ENCODE measurements around the gene ADGRD1.
"Not testable (repeated sequence)": the region's sequence is repeated elsewhere in the genome, so short reads cannot be mapped to it uniquely, and the experiment has no call there.

Gene ADGRD1

DNA sequence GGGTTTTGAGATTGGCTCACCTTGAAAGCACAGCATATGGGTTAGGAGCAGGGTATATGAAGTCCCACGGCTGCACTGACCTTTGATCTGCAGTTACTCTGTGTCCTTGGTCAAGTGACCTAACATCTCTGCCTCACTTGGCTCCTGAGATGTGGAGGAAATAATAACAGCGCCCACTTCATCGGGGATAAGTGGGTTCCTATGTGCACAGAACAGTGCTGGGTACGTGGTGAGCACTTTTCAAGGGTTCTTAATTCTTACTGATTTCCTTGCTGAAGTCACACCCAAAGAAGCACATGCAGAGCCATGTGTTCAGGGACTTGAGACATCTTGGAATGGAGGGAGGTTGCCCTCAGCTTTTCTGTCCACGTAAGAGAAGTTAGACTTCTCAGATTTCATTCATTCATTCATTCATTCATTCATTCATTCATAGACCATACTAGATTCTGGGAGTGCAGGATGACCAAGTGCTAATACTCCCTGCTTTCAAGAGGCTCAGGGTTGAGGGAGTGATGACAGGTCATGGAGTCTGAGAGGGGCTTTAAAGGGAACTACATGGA lies 39.4 kb downstream of the ADGRD1 start:
- no peaks in the 10 kb centered on the region for H3K27me3 ChIP-seq (ENCODE audit: control insufficient read depth in 2 of 2, insufficient read depth in 2 of 2, low read length in 2 of 2)
- H3K27ac ChIP-seq (ENCODE audit: low read depth in 2 of 2, low read length in 2 of 2) = no peak overlapping the region
- no peak overlapping the region for H3K9ac ChIP-seq (ENCODE audit: low read depth in 1 of 2, low read length in 2 of 2)
- no peak overlapping the region for H3K4me3 ChIP-seq (ENCODE audit: low read length in 2 of 2)
- no peaks in the 10 kb centered on the region for H3K9me3 ChIP-seq (ENCODE audit: control insufficient read depth in 2 of 2, low read length in 2 of 2)
- H3K4me1 ChIP-seq (ENCODE audit: control insufficient read depth in 2 of 2, insufficient read depth in 2 of 2, low read length in 2 of 2) = no peaks in the 10 kb centered on the region
- no peaks in the 10 kb centered on the region for H3K36me3 ChIP-seq (ENCODE audit: control insufficient read depth in 2 of 2, insufficient read depth in 2 of 2, low read length in 2 of 2)

DNA sequence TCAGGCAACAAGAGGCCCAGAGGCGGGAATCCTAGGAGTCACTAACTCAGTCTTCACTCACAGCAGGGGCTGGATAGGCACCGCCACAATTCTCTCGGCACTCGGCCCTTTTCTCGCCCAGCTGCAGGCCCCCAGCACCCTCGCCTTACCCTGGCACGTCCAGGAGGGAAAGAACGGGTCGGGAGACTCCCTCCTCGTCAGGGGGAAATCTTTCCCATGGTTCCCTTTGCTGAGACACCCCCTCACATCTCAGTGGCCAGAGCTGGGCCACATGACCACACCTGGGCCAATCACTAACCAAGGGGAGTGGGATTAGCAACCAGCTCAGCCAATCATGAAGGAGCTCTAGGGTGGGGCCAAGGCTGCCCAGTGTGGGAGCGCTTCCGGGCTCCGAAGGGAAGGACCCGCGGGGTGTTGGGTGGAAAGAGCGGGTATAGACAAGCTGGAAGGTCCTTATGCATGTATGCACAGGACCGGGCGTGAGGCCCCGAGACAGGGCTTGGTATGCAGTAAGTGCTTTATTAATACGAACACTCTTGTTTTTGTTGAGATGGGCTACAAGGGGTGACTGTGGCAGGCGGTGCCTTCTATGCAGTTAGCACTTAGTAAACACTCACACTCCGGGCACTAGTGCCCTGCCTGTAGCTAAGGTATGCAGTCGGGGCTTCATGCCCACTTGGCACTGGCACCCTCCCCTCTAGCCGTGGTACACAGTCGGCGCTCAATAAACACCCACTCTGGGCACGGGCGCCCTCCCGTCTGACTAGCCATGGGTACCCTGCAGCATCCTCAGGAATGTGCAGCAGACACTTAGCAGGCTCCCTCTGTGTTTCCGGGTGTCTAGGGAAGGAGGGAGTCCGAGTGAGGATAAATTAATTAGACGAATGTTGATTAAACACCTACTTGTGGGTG lies 40.3 kb downstream of the ADGRD1 start:
- no peak overlapping the region for H3K9ac ChIP-seq (ENCODE audit: low read depth in 1 of 2, low read length in 2 of 2)
- no peaks in the 10 kb centered on the region for H3K36me3 ChIP-seq (ENCODE audit: control insufficient read depth in 2 of 2, insufficient read depth in 2 of 2, low read length in 2 of 2)
- no peaks in the 10 kb centered on the region for H3K9me3 ChIP-seq (ENCODE audit: control insufficient read depth in 2 of 2, low read length in 2 of 2)
- H3K4me3 ChIP-seq (ENCODE audit: low read length in 2 of 2) = no peak overlapping the region
- H3K27ac ChIP-seq (ENCODE audit: low read depth in 2 of 2, low read length in 2 of 2) = no peak overlapping the region
- H3K27me3 ChIP-seq (ENCODE audit: control insufficient read depth in 2 of 2, insufficient read depth in 2 of 2, low read length in 2 of 2) = no peaks in the 10 kb centered on the region
- H3K4me1 ChIP-seq (ENCODE audit: control insufficient read depth in 2 of 2, insufficient read depth in 2 of 2, low read length in 2 of 2) = no peaks in the 10 kb centered on the region

DNA sequence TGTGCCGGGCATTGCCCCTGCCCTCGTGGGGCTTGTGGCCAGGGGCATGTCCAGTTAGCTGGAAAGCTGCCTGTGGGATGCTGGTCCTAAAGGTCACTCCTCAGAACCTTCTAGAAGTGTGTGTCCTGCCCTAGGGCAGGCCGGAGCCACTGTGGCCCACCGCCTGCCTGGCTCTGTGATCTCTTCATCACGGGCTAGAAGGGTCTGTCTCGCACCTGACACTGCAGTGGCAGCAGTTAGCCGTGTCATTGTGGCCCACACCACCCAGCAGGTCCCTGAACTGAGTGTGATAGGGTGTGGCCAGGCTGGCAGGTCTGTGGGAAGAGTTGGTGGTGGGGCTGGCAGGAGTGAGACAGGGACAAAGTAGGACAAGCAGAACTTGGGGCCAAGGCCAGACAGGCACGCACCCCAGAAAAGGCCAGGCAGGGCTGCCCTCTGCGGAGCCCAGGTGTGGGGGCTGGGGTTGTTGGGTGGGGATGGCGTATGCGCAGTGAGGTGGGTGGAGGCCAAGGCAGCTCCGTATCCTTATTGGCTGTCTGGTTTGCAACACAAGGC lies 41.2 kb downstream of the ADGRD1 start:
- no peak overlapping the region for H3K4me3 ChIP-seq (ENCODE audit: low read length in 2 of 2)
- H3K36me3 ChIP-seq (ENCODE audit: control insufficient read depth in 2 of 2, insufficient read depth in 2 of 2, low read length in 2 of 2) = no peaks in the 10 kb centered on the region
- H3K9ac ChIP-seq (ENCODE audit: low read depth in 1 of 2, low read length in 2 of 2) = no peak overlapping the region
- no peaks in the 10 kb centered on the region for H3K27me3 ChIP-seq (ENCODE audit: control insufficient read depth in 2 of 2, insufficient read depth in 2 of 2, low read length in 2 of 2)
- no peaks in the 10 kb centered on the region for H3K9me3 ChIP-seq (ENCODE audit: control insufficient read depth in 2 of 2, low read length in 2 of 2)
- H3K4me1 ChIP-seq (ENCODE audit: control insufficient read depth in 2 of 2, insufficient read depth in 2 of 2, low read length in 2 of 2) = no peaks in the 10 kb centered on the region
- no peak overlapping the region for H3K27ac ChIP-seq (ENCODE audit: low read depth in 2 of 2, low read length in 2 of 2)

DNA sequence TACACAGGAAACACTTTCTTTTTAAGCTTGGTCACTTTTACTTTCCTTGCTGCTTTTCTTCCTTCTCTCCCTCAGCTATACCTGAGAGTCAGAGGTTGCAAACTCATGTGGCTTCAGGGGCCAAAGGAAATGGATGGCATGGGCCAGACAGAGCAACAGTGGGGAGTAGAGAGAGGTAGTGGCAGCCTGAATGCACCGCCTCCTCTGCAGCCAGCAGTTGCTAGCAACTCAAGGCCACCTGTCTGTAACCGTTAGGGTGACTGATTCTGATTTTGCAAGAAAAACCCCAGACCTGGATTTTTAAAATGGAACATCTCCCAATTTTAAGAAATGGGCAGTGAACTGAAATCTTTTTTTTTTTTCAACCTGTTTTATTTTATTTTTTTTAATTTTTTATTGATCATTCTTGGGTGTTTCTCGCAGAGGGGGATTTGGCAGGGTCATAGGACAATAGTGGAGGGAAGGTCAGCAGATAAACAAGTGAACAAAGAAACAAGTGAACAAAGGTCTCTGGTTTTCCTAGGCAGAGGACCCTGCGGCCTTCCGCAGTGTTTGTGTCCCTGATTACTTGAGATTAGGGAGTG lies 41.8 kb downstream of the ADGRD1 start:
- not testable (repeated sequence) for H3K9me3 ChIP-seq (ENCODE audit: control insufficient read depth in 2 of 2, low read length in 2 of 2); H3K27me3 ChIP-seq (ENCODE audit: control insufficient read depth in 2 of 2, insufficient read depth in 2 of 2, low read length in 2 of 2); H3K9ac ChIP-seq (ENCODE audit: low read depth in 1 of 2, low read length in 2 of 2); H3K36me3 ChIP-seq (ENCODE audit: control insufficient read depth in 2 of 2, insufficient read depth in 2 of 2, low read length in 2 of 2); H3K4me1 ChIP-seq (ENCODE audit: control insufficient read depth in 2 of 2, insufficient read depth in 2 of 2, low read length in 2 of 2); H3K4me3 ChIP-seq (ENCODE audit: low read length in 2 of 2); H3K27ac ChIP-seq (ENCODE audit: low read depth in 2 of 2, low read length in 2 of 2)

DNA sequence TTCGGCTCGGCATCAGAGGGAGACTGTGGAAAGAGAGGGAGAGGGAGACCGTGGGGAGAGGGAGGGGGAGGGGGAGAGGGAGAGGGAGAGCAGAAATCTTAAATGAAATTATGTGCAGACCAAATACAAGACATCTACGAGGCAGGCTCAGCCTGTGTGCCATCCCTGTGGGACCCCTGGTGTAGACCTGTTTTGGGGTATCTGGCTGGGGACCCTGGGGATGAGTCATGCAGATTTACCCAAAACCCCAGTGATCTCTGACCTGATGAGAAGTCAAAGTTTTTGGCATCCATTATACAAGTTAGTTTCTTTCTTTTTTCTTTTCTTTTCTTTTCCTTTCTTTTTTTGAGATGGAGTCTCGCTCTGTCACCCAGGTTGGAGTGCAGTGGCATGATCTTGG lies 44.4 kb downstream of the ADGRD1 start:
- Histone ChIP-seq H3K4me3 (ENCODE audit: low read length in 2 of 2) (no peak overlapping the region), H3K27me3 (ENCODE audit: control insufficient read depth in 2 of 2, insufficient read depth in 2 of 2, low read length in 2 of 2) (no peaks in the 10 kb centered on the region), H3K27ac (ENCODE audit: low read depth in 2 of 2, low read length in 2 of 2) (no peak overlapping the region)

DNA sequence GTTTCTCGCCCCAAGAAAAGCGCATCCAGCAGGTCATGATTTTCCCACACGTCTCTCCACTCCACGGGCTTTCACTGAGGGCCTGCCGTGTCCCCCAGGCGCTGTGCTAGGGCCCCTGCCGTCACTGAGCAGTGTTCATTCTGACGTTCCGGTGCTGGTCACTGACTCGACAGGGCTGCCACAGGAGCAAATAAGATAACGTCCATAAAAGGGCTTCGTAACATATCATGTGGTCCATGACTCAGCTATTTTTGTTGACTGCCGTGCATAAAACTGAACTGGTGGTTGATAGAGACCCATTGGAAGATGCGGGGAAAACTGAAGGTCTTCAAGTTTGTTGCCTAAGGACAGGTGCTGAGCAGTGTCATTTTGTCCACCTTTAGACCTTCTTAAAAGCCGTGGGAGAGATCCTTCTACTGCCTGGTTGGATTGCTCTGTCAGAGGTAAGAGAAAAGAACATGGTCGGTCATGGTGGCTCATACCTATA lies 46.3 kb downstream of the ADGRD1 start:
- Histone ChIP-seq H3K36me3 (ENCODE audit: control insufficient read depth in 2 of 2, insufficient read depth in 2 of 2, low read length in 2 of 2) (no peaks in the 10 kb centered on the region), H3K9ac (ENCODE audit: low read depth in 1 of 2, low read length in 2 of 2) (no peak overlapping the region), H3K4me1 (ENCODE audit: control insufficient read depth in 2 of 2, insufficient read depth in 2 of 2, low read length in 2 of 2) (no peaks in the 10 kb centered on the region), H3K4me3 (ENCODE audit: low read length in 2 of 2) (no peak overlapping the region), H3K27me3 (ENCODE audit: control insufficient read depth in 2 of 2, insufficient read depth in 2 of 2, low read length in 2 of 2) (no peaks in the 10 kb centered on the region), H3K9me3 (ENCODE audit: control insufficient read depth in 2 of 2, low read length in 2 of 2) (no peaks in the 10 kb centered on the region), H3K27ac (ENCODE audit: low read depth in 2 of 2, low read length in 2 of 2) (no peak overlapping the region)

More for the DNA sequence above, 44.4 kb downstream of the ADGRD1 start:
- no peaks in the 10 kb centered on the region for H3K4me1 ChIP-seq (ENCODE audit: control insufficient read depth in 2 of 2, insufficient read depth in 2 of 2, low read length in 2 of 2)
- H3K9me3 ChIP-seq (ENCODE audit: control insufficient read depth in 2 of 2, low read length in 2 of 2) = no peaks in the 10 kb centered on the region
- no peaks in the 10 kb centered on the region for H3K36me3 ChIP-seq (ENCODE audit: control insufficient read depth in 2 of 2, insufficient read depth in 2 of 2, low read length in 2 of 2)
- no peak overlapping the region for H3K9ac ChIP-seq (ENCODE audit: low read depth in 1 of 2, low read length in 2 of 2)

DNA sequence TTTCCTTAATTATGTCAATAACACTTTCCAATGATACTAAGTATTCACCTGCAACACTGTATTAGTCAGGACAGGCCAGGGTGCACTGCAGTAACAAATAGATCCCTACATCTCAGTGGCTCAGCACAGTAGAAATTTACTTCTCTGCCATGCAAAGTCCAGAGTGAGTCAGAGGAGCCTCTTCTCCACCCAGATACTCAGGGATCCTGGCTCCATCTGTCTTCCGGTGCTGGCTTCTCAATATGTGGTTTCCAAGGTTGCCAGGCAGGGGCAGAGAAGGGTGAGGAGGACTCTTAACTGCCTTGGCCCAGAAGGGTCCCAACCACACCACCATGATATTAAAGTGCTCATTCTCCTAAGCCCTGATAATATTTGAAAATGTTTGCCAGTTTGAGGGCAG lies 47.8 kb downstream of the ADGRD1 start:
- Histone ChIP-seq H3K27me3 (ENCODE audit: control insufficient read depth in 2 of 2, insufficient read depth in 2 of 2, low read length in 2 of 2) (no peaks in the 10 kb centered on the region), H3K4me1 (ENCODE audit: control insufficient read depth in 2 of 2, insufficient read depth in 2 of 2, low read length in 2 of 2) (no peaks in the 10 kb centered on the region), H3K9me3 (ENCODE audit: control insufficient read depth in 2 of 2, low read length in 2 of 2) (no peaks in the 10 kb centered on the region), H3K36me3 (ENCODE audit: control insufficient read depth in 2 of 2, insufficient read depth in 2 of 2, low read length in 2 of 2) (no peaks in the 10 kb centered on the region), H3K4me3 (ENCODE audit: low read length in 2 of 2) (no peak overlapping the region), H3K27ac (ENCODE audit: low read depth in 2 of 2, low read length in 2 of 2) (no peak overlapping the region), H3K9ac (ENCODE audit: low read depth in 1 of 2, low read length in 2 of 2) (no peak overlapping the region)

DNA sequence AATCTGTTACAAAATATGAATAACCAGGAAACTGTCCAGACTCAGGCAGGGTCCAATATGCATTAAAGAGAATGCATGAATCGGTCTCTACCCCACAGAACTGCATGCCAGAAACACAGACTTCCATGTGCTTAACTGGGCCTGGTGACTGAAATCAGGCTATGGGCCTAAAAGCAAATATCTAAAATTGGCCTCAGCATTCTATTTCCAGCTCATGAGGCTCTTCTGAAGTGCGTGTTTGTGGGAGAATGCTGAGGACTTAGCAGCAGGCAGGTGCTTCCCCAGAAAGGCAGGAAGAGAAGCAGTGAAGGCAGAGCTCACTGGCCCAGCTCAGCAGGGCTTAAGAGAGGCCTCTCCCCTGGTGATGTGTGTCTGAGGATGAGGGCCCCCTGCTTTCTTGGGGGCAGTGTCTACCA lies 48.5 kb downstream of the ADGRD1 start:
- H3K9ac ChIP-seq (ENCODE audit: low read depth in 1 of 2, low read length in 2 of 2) = no peak overlapping the region
- H3K4me3 ChIP-seq (ENCODE audit: low read length in 2 of 2) = no peak overlapping the region
- H3K36me3 ChIP-seq (ENCODE audit: control insufficient read depth in 2 of 2, insufficient read depth in 2 of 2, low read length in 2 of 2) = no peaks in the 10 kb centered on the region
- no peak overlapping the region for H3K27ac ChIP-seq (ENCODE audit: low read depth in 2 of 2, low read length in 2 of 2)
- H3K27me3 ChIP-seq (ENCODE audit: control insufficient read depth in 2 of 2, insufficient read depth in 2 of 2, low read length in 2 of 2) = no peaks in the 10 kb centered on the region
- no peaks in the 10 kb centered on the region for H3K9me3 ChIP-seq (ENCODE audit: control insufficient read depth in 2 of 2, low read length in 2 of 2)
- H3K4me1 ChIP-seq (ENCODE audit: control insufficient read depth in 2 of 2, insufficient read depth in 2 of 2, low read length in 2 of 2) = no peaks in the 10 kb centered on the region

DNA sequence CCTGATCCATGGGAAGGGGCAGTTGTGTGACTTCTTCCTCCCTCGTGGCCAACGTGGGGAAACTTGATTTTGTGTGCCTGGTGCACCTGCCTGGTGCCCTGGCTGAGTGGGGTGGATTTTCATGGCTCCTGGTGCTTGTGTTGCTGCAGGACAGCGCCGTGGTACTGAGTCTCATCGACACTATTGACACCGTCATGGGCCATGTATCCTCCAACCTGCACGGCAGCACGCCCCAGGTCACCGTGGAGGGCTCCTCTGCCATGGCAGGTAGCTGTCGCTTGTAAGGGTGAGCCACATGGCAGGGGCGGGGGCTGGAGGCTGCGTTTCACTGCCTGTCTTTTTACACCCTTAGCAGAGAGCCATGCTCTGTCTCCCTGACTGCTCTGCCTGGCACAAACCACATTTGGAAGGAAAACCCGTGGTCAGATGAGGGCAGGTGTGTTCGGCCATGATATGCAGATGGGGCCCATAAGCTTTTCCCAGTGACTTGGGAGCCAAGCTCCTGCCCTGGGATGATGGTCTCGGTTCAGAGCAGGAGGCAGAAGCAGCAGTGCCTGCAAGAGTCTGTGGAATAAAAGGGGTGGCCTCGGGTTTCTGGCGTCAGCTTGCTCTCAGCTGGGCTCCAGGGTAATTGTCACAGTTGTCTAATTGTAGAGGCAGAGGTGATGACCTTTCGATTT lies 49.5 kb downstream of the ADGRD1 start:
- Histone ChIP-seq H3K4me1 (ENCODE audit: control insufficient read depth in 2 of 2, insufficient read depth in 2 of 2, low read length in 2 of 2) (no peaks in the 10 kb centered on the region), H3K27ac (ENCODE audit: low read depth in 2 of 2, low read length in 2 of 2) (no peak overlapping the region), H3K4me3 (ENCODE audit: low read length in 2 of 2) (no peak overlapping the region), H3K36me3 (ENCODE audit: control insufficient read depth in 2 of 2, insufficient read depth in 2 of 2, low read length in 2 of 2) (no peaks in the 10 kb centered on the region), H3K9me3 (ENCODE audit: control insufficient read depth in 2 of 2, low read length in 2 of 2) (no peaks in the 10 kb centered on the region), H3K9ac (ENCODE audit: low read depth in 1 of 2, low read length in 2 of 2) (no peak overlapping the region), H3K27me3 (ENCODE audit: control insufficient read depth in 2 of 2, insufficient read depth in 2 of 2, low read length in 2 of 2) (no peaks in the 10 kb centered on the region)

DNA sequence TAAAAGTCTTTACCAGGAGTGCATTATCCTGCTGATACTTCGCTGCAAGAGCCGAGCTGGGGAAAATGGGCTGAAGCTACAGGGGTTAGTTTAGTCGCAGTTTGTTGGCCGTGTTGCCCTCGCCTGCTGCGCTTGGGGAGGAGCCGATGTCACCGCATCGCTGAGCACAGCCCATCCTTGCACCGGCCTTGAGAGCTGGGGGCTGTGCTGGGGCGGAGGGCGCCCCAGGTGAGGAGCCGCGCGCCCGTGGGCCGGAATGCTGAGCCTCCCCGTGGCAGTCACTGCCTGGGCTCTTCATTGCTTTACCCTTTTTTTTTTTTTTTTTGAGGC lies 50.0 kb downstream of the ADGRD1 start:
- Histone ChIP-seq H3K27ac (ENCODE audit: low read depth in 2 of 2, low read length in 2 of 2) (no peak overlapping the region), H3K27me3 (ENCODE audit: control insufficient read depth in 2 of 2, insufficient read depth in 2 of 2, low read length in 2 of 2) (no peaks in the 10 kb centered on the region), H3K4me3 (ENCODE audit: low read length in 2 of 2) (no peak overlapping the region), H3K4me1 (ENCODE audit: control insufficient read depth in 2 of 2, insufficient read depth in 2 of 2, low read length in 2 of 2) (no peaks in the 10 kb centered on the region), H3K36me3 (ENCODE audit: control insufficient read depth in 2 of 2, insufficient read depth in 2 of 2, low read length in 2 of 2) (no peaks in the 10 kb centered on the region), H3K9ac (ENCODE audit: low read depth in 1 of 2, low read length in 2 of 2) (no peak overlapping the region), H3K9me3 (ENCODE audit: control insufficient read depth in 2 of 2, low read length in 2 of 2) (no peaks in the 10 kb centered on the region)
